Panc1 (cell line): ENCODE results near the gene NMRAL1. TPM values are rescaled to one million over a fixed set of nuclear protein-coding genes. Genes with fewer than 3 reads are reported as not detected.

Experiments used
- ATAC-seq: fragments of 200-7000 bp; cut with Tn5 transposase; 2 replicates; pipeline ENCODE4 v1.9.1; 2020; ENCODE audit warnings: mild to moderate bottlenecking, moderate library complexity
- BruUV-seq: library from RNA; stranded (reverse); fragments of 400-500 nt; replicated peaks from 2 replicates; lab custom pipeline; 2021; lab: Mats Ljungman, UMichigan
- CTCF ChIA-PET: fragments of 300-600 bp; sonication (Branson Sonifier 250); formaldehyde crosslinking; loops from one replicate; lab custom pipeline; 2022; ENCODE audit warnings: antibody characterized with exemption; lab: Charles Lee
- POLR2A ChIA-PET: fragments of 300-600 bp; sonication (Branson Sonifier 250); formaldehyde crosslinking; loops from one replicate; lab custom pipeline; 2022; ENCODE audit warnings: antibody characterized with exemption; lab: Charles Lee
- DNase-seq: peaks from one replicate; pipeline ENCODE4 v3.0.0-alpha.2; 2010; ENCODE audit warnings: low read depth, low spot score
- H3K27ac ChIP-seq: 2 replicates; pipeline ENCODE4 v1.5.1; 2011; ENCODE audit warnings: mild to moderate bottlenecking, low read length, inconsistent platforms
- H3K27me3 ChIP-seq: fragments of 200-500 bp; sonication (Bioruptor generic); 2 replicates; pipeline ENCODE4 v1.6.0; 2014; ENCODE audit warnings: low read length, inconsistent platforms; ENCODE audit not compliant: control insufficient read depth, insufficient read depth
- H3K36me3 ChIP-seq: fragments of 200-500 bp; sonication (Bioruptor generic); 2 replicates; pipeline ENCODE4 v1.5.1; 2014; ENCODE audit warnings: inconsistent platforms, mild to moderate bottlenecking, low read length, moderate library complexity; ENCODE audit not compliant: control insufficient read depth, insufficient read depth
- H3K4me1 ChIP-seq: 2 replicates; pipeline ENCODE4 v1.5.1; 2011; ENCODE audit warnings: inconsistent platforms, mild to moderate bottlenecking, low read length, moderate library complexity; ENCODE audit not compliant: control insufficient read depth, insufficient read depth
- H3K4me3 ChIP-seq, 2 experiments: 2 replicates each; pipeline ENCODE4 v1.5.1; 2011 to 2012; ENCODE audit warnings: low read depth in 2 of 2, low read length in 2 of 2, mild to moderate bottlenecking in 2 of 2, inconsistent platforms in 1 of 2, moderate library complexity in 1 of 2
- H3K9me3 ChIP-seq: fragments of 200-500 bp; sonication (Bioruptor generic); 2 replicates; pipeline ENCODE4 v1.5.1; 2014; ENCODE audit warnings: low read depth, mild to moderate bottlenecking, inconsistent platforms, low read length, moderate library complexity; ENCODE audit not compliant: control insufficient read depth, insufficient read depth
- CTCF ChIP-seq: fragments of 450-650 bp; IDR thresholded peaks from 2 replicates; pipeline ENCODE4 v1.5.1; 2017; ENCODE audit warnings: mild to moderate bottlenecking
- POLR2AphosphoS5 ChIP-seq: IDR thresholded peaks from 2 replicates; pipeline ENCODE4 v1.6.1; 2012; ENCODE audit warnings: mild to moderate bottlenecking, low read depth, low read length, moderate library complexity
- REST ChIP-seq, 2 experiments: IDR thresholded peaks; 2 replicates each; pipeline ENCODE4 v1.6.1; 2011 to 2012; ENCODE audit warnings: low read depth in 2 of 2, control low read depth in 1 of 2, low read length in 1 of 2, mild to moderate bottlenecking in 1 of 2, moderate library complexity in 1 of 2; ENCODE audit not compliant: insufficient read depth in 1 of 2
- SIN3A ChIP-seq: IDR thresholded peaks from 2 replicates; pipeline ENCODE4 v1.6.1; 2012; ENCODE audit warnings: low read depth, mild to moderate bottlenecking, low read length, moderate library complexity, borderline replicate concordance; ENCODE audit not compliant: insufficient read depth
- TCF7L2 ChIP-seq: IDR thresholded peaks from 2 replicates; pipeline ENCODE4 v1.6.1; 2011; ENCODE audit warnings: mild to moderate bottlenecking, low read depth, low read length, inconsistent platforms
- in situ Hi-C: cut with HindIII; loops from 2 replicates; pipeline ENCODE4 v1.10.0; 2016; ENCODE audit warnings: low sequenced_read_pairs, low pct_unique_long_range_greater_than_20kb
- intact Hi-C: fragments of 100-400 bp; cut with micrococcal nuclease; formaldehyde crosslinking; loops from one replicate; pipeline ENCODE4 v1.10.0; 2022; ENCODE audit not compliant: unreplicated experiment
- total RNA-seq: library from RNA; stranded (reverse); gene quantifications from one replicate; pipeline ENCODE4 v1.2.1, GENCODE V29; 2021; ENCODE audit not compliant: unreplicated experiment

NMRAL1 gene
- total RNA-seq, 1 experiment from 2014 or later, result 109 TPM

- Histone ChIP-seq H3K27ac (no peak overlapping the region), H3K4me3 (no peak overlapping the region), H3K9me3 (no peaks in the 10 kb centered on the region), H3K27me3 (no peaks in the 10 kb centered on the region), H3K36me3 (peaks cover 4% of the 10 kb centered on the region), H3K4me1 (no peaks in the 10 kb centered on the region)
- no peak for ATAC-seq
- no peak for DNase-seq
- BruUV-seq, result no TSS peak
- intact Hi-C loops (no loop called here), in situ Hi-C loops (no loop called here)
- ChIA-PET POLR2A (no interaction called here), CTCF (no interaction called here)
- TF ChIP-seq TCF7L2, result no peak
- TF ChIP-seq POLR2AphosphoS5, result no peak
- TF ChIP-seq SIN3A, result no peak
- no peak for TF ChIP-seq CTCF
- TF ChIP-seq REST (IDR thresholded peaks at IDR 0.05; ENCODE audit: insufficient read depth in 1 of 2, low read depth in 2 of 2, low read length in 1 of 2), result no peak
Observed at GRCh38 chr16:4450430-4450829, 24.0 kb downstream of the NMRAL1 start.

GRCh38 chr16:4443986-4444385, 30.4 kb downstream of the NMRAL1 start:
- ATAC-seq, result no peak
- Histone ChIP-seq H3K27me3 (no peaks in the 10 kb centered on the region), H3K27ac (no peak overlapping the region), H3K9me3 (no peaks in the 10 kb centered on the region), H3K4me3 (no peak overlapping the region), H3K4me1 (no peaks in the 10 kb centered on the region), H3K36me3 (peaks cover 38% of the 10 kb centered on the region)
- no peak for DNase-seq
- in situ Hi-C loops, result no loop called here
- TF ChIP-seq POLR2AphosphoS5, result no peak
- TF ChIP-seq CTCF, result no peak
- TF ChIP-seq TCF7L2, result no peak
- TF ChIP-seq SIN3A, result no peak
- TF ChIP-seq REST (IDR thresholded peaks at IDR 0.05; ENCODE audit: insufficient read depth in 1 of 2, low read depth in 2 of 2, low read length in 1 of 2), result no peak
- CTCF ChIA-PET, result no interaction called here
- BruUV-seq, result no TSS peak
- POLR2A ChIA-PET, result no interaction called here
- intact Hi-C loops, result no loop called here
